Thymus (tissue), 11 donors: ENCODE results near the gene PDCD7. TPM values are rescaled to one million over a fixed set of nuclear protein-coding genes. Genes with fewer than 3 reads are reported as not detected.

ENCODE experiments used
- DNase-seq, 9 donors: peaks; one replicate each; pipeline ENCODE4 v3.0.0-alpha.2; 2013; ENCODE audit warnings: low spot score in 9 of 9, low read depth in 6 of 9, missing footprints in 1 of 9
- H3K27ac ChIP-seq, 2 donors: one replicate each; pipeline ENCODE4 v1.5.1; 2013; ENCODE audit warnings: control low read depth in 1 of 2, low read depth in 1 of 2, low read length in 1 of 2, mild to moderate bottlenecking in 1 of 2, moderate library complexity in 1 of 2
- H3K27me3 ChIP-seq, 2 donors: one replicate each; pipeline ENCODE4 v1.5.1; 2013; ENCODE audit warnings: low read length in 1 of 2; ENCODE audit not compliant: control insufficient read depth in 2 of 2, insufficient read depth in 1 of 2
- H3K36me3 ChIP-seq, 2 donors: one replicate each; pipeline ENCODE4 v1.5.1; 2013; ENCODE audit warnings: low read length in 1 of 2, mild to moderate bottlenecking in 1 of 2, moderate library complexity in 1 of 2; ENCODE audit not compliant: control insufficient read depth in 2 of 2, insufficient read depth in 2 of 2
- H3K4me1 ChIP-seq, 2 donors: one replicate each; pipeline ENCODE4 v1.5.1; 2013; ENCODE audit warnings: low read length in 2 of 2; ENCODE audit not compliant: control insufficient read depth in 2 of 2, insufficient read depth in 2 of 2
- H3K4me3 ChIP-seq, 2 donors: one replicate each; pipeline ENCODE4 v1.5.1; 2013; ENCODE audit warnings: low read length in 2 of 2, control low read depth in 1 of 2, mild to moderate bottlenecking in 1 of 2
- H3K9me3 ChIP-seq, 2 donors: one replicate each; pipeline ENCODE4 v1.5.1; 2013; ENCODE audit warnings: low read length in 1 of 2, mild to moderate bottlenecking in 1 of 2; ENCODE audit not compliant: control insufficient read depth in 2 of 2, insufficient read depth in 1 of 2
- WGBS: extraction: QIAGEN DNeasy Blood & Tissue Kit; methylation state at CpG from one replicate; pipeline ENCODE4 v1.1.7; 2013; 5-methylcytosine and 5-hydroxymethylcytosine counted together
- polyA plus RNA-seq: library from polyadenylated mRNA; stranded (reverse); fragments of 200-250 nt; gene quantifications from one replicate; pipeline ENCODE4 v1.2.3, GENCODE V29; 2013
- total RNA-seq: library from RNA; stranded (reverse); fragments of 120-200 nt; gene quantifications from one replicate; pipeline ENCODE4 v1.2.4, GENCODE V29; 2013
- donor health status: healthy.

Gene PDCD7
- total and polyA plus RNA-seq, 2 donors = 12.2 to 16.6 TPM

- peaks cover 0 to 6% of the 10 kb centered on the region in 2 donors for H3K27me3 ChIP-seq
- H3K9me3 ChIP-seq = no peaks in the 10 kb centered on the region
- H3K36me3 ChIP-seq = peaks cover 0 to 2% of the 10 kb centered on the region in 2 donors
- no peak overlapping the region for H3K4me3 ChIP-seq
- peaks cover 0 to 4% of the 10 kb centered on the region in 2 donors for H3K4me1 ChIP-seq
- WGBS = 95% methylated on average over 5 of the region's 5 CpGs
- no peak for DNase-seq
- no peak overlapping the region for H3K27ac ChIP-seq
Observed at GRCh38 chr15:65089206-65089824, 44.3 kb downstream of the PDCD7 start.

DNA sequence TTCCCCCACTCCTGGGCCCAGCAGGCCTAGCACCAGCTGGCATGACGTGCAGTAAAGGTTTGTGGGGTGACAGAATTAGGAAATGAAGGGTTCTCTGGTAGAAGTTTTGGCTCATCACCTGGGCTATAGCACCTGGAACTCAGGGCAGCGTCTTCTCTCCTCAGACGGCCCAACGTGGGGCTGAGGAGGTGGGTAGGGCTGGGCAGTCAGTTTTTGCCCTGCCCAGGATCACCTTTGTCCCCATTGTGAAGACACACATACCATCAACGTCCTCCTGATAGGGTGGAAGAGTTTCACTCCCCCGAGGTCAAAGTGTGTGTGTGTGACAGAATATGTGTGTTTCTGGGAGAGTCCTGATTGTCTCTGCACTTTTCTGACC lies 45.0 kb downstream of the PDCD7 start:
- WGBS = 58% methylated on average over 6 of the region's 6 CpGs
- Histone ChIP-seq H3K36me3 (peaks cover 0 to 2% of the 10 kb centered on the region in 2 donors), H3K4me3 (no peak overlapping the region), H3K27me3 (peaks cover 0 to 6% of the 10 kb centered on the region in 2 donors), H3K27ac (no peak overlapping the region), H3K9me3 (no peaks in the 10 kb centered on the region), H3K4me1 (peaks cover 0 to 4% of the 10 kb centered on the region in 2 donors)
- no peak for DNase-seq

GRCh38 chr15:65087873-65088642 lies 45.5 kb downstream of the PDCD7 start:
- 91% methylated on average over 13 of the region's 13 CpGs for WGBS
- no peaks in the 10 kb centered on the region for H3K9me3 ChIP-seq
- peaks cover 0 to 8% of the 10 kb centered on the region in 2 donors for H3K27me3 ChIP-seq
- H3K36me3 ChIP-seq = peaks cover 0 to 2% of the 10 kb centered on the region in 2 donors
- H3K4me3 ChIP-seq = no peak overlapping the region
- peaks cover 0 to 4% of the 10 kb centered on the region in 2 donors for H3K4me1 ChIP-seq
- H3K27ac ChIP-seq = no peak overlapping the region
- no peak for DNase-seq

- H3K9me3 ChIP-seq = no peaks in the 10 kb centered on the region
- H3K27ac ChIP-seq = no peak overlapping the region
- no peak overlapping the region for H3K4me3 ChIP-seq
- DNase-seq = no peak
- H3K4me1 ChIP-seq = peaks cover 0 to 6% of the 10 kb centered on the region in 2 donors
- peaks cover 0 to 10% of the 10 kb centered on the region in 2 donors for H3K27me3 ChIP-seq
- peaks cover 0 to 2% of the 10 kb centered on the region in 2 donors for H3K36me3 ChIP-seq
- 95% methylated on average over 3 of the region's 3 CpGs for WGBS
Observed at GRCh38 chr15:65087411-65087810, 46.2 kb downstream of the PDCD7 start.

GRCh38 chr15:65086680-65087111 lies 46.9 kb downstream of the PDCD7 start:
- 81% methylated on average over 6 of the region's 6 CpGs for WGBS
- Histone ChIP-seq H3K9me3 (no peaks in the 10 kb centered on the region), H3K27ac (no peak overlapping the region), H3K4me3 (no peak overlapping the region), H3K4me1 (peaks cover 1 to 13% of the 10 kb centered on the region in 2 donors), H3K27me3 (peaks cover 0 to 12% of the 10 kb centered on the region in 2 donors), H3K36me3 (peaks cover 0 to 2% of the 10 kb centered on the region in 2 donors)
- peak in 1 of 9 donors; percentile 13 for DNase-seq

- 95% methylated on average over 6 of the region's 6 CpGs for WGBS
- Histone ChIP-seq H3K4me1 (peaks cover 2 to 16% of the 10 kb centered on the region in 2 donors), H3K27ac (no peak overlapping the region)
Observed at GRCh38 chr15:65085990-65086679, 47.5 kb downstream of the PDCD7 start.

GRCh38 chr15:65085207-65085753 lies 48.3 kb downstream of the PDCD7 start:
- H3K27me3 ChIP-seq = peaks cover 0 to 12% of the 10 kb centered on the region in 2 donors
- no peaks in the 10 kb centered on the region for H3K36me3 ChIP-seq
- 97% methylated on average over 8 of the region's 8 CpGs for WGBS
- H3K9me3 ChIP-seq = no peaks in the 10 kb centered on the region
- no peak overlapping the region for H3K27ac ChIP-seq
- H3K4me1 ChIP-seq = peaks cover 2 to 16% of the 10 kb centered on the region in 2 donors
- DNase-seq = no peak
- H3K4me3 ChIP-seq = no peak overlapping the region

More at GRCh38 chr15:65085990-65086679, 47.5 kb downstream of the PDCD7 start:
- H3K27me3 ChIP-seq = peaks cover 0 to 12% of the 10 kb centered on the region in 2 donors
- no peaks in the 10 kb centered on the region for H3K9me3 ChIP-seq
- no peak for DNase-seq
- peaks cover 0 to 2% of the 10 kb centered on the region in 2 donors for H3K36me3 ChIP-seq
- no peak overlapping the region for H3K4me3 ChIP-seq

DNA sequence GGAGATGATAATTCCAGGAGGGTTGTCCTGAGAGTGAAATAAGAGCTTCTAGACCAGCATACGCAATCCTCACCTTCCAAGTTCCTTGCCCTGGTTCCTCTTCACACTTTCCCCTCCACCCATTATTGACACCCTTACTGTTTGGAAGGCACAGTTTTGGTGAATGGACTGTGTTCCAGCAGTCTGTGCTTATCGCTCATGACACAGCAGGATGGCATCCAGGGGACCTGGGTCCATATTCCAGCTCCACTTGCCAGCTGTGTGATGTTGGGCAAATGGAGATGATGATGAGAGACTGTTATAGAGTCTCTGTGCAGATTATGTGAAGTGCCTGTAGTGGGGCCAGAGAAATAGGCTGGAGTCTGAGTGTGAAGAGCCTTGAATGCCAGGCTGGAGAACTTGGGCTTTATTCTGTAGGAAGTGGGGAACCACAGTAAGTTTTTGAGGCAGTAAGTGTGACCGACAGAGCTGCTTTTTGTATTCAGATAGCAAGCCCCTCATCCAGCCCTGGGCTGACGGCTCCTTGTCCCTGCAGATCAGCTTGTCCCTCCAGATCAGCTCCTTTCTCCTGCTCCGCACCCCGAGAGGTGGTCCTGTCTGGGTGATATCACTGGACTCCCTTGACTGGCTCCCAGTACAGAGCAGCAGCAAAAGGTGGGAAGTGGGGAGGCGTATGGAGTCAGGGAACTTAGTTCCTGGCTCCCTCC lies 49.0 kb downstream of the PDCD7 start:
- DNase-seq = no peak
- peaks cover 2 to 16% of the 10 kb centered on the region in 2 donors for H3K4me1 ChIP-seq
- WGBS = 90% methylated on average over 7 of the region's 7 CpGs

More for the DNA sequence above, 49.0 kb downstream of the PDCD7 start:
- Histone ChIP-seq H3K9me3 (no peaks in the 10 kb centered on the region), H3K4me3 (no peak overlapping the region), H3K27ac (no peak overlapping the region), H3K27me3 (peaks cover 0 to 12% of the 10 kb centered on the region in 2 donors), H3K36me3 (no peaks in the 10 kb centered on the region)
